Tibial artery (tissue), 4 donors: ENCODE data around the gene AGGF1.

Experiments used
- DNase-seq, 2 donors: peaks; one replicate each; pipeline ENCODE4 v3.0.0-alpha.2; 2019
- H3K27ac ChIP-seq, 2 donors: fragments of 200-600 bp; sonication (generic) in 1 of 2; 1 replicate in 1 of 2; 2 replicates in 1 of 2; pipeline ENCODE4 v1.5.1; 2018 to 2019; ENCODE audit warnings: mild to moderate bottlenecking in 1 of 2
- H3K27me3 ChIP-seq, 2 donors: fragments of 200-600 bp; sonication (generic) in 1 of 2; one replicate each; pipeline versions ENCODE4 v1.5.1 to v1.6.0; 2016 to 2019
- H3K36me3 ChIP-seq, 3 donors: fragments of 200-600 bp; sonication (generic) in 2 of 3; one replicate each; pipeline ENCODE4 v1.5.1; 2016 to 2019; ENCODE audit warnings: mild to moderate bottlenecking in 2 of 3
- H3K4me1 ChIP-seq, 4 donors: fragments of 200-600 bp; sonication (generic) in 2 of 4; 1 replicate in 3 of 4; 2 replicates in 1 of 4; pipeline ENCODE4 v1.5.1; 2016 to 2019
- H3K4me3 ChIP-seq, 2 donors: fragments of 200-600 bp; sonication (generic) in 1 of 2; 1 replicate in 1 of 2; 2 replicates in 1 of 2; pipeline ENCODE4 v1.5.1; 2018 to 2019; ENCODE audit warnings: mild to moderate bottlenecking in 2 of 2
- H3K9me3 ChIP-seq, 3 donors: fragments of 200-600 bp; sonication (generic) in 1 of 3; one replicate each; pipeline ENCODE4 v1.5.1; 2016 to 2019
- CTCF ChIP-seq, 2 experiments: fragments of 200-600 bp in 1 of 2; fragments of 450-650 bp in 1 of 2; IDR thresholded peaks; one replicate each; pipeline ENCODE4 v1.5.1; 2017 to 2019; ENCODE audit warnings: antibody characterized with exemption in 2 of 2, mild to moderate bottlenecking in 1 of 2, moderate library complexity in 1 of 2
- intact Hi-C: fragments of 100-400 bp; cut with DNase I; formaldehyde crosslinking; loops from one replicate; pipeline ENCODE4 v1.15.0; 2023; ENCODE audit warnings: low total_unique reads

The AGGF1 gene

GRCh38 chr5:77064040-77064439 is 33.8 kb downstream of the AGGF1 start:
- no peak for TF ChIP-seq CTCF (IDR thresholded peaks at IDR 0.05)
- Histone ChIP-seq H3K4me3 (no peak overlapping the region), H3K9me3 (no peaks in the 10 kb centered on the region), H3K27ac (no peak overlapping the region), H3K36me3 (peaks cover 47 to 74% (median 47%) of the 10 kb centered on the region in 3 donors), H3K4me1 (no peaks in the 10 kb centered on the region), H3K27me3 (no peaks in the 10 kb centered on the region)
- no peak for DNase-seq
- intact Hi-C loops: no loop called here

- Histone ChIP-seq H3K27me3 (no peaks in the 10 kb centered on the region), H3K27ac (no peak overlapping the region), H3K9me3 (no peaks in the 10 kb centered on the region), H3K36me3 (peaks cover 35 to 64% (median 36%) of the 10 kb centered on the region in 3 donors), H3K4me1 (no peaks in the 10 kb centered on the region), H3K4me3 (no peak overlapping the region)
- intact Hi-C loops: no loop called here
- no peak for DNase-seq
- no peak for TF ChIP-seq CTCF (IDR thresholded peaks at IDR 0.05)
These were observed 35.1 kb downstream of the AGGF1 start for GRCh38 chr5:77065256-77065655.

- Histone ChIP-seq H3K36me3 (peaks cover 26 to 64% (median 26%) of the 10 kb centered on the region in 3 donors), H3K4me3 (no peak overlapping the region), H3K9me3 (no peaks in the 10 kb centered on the region), H3K27me3 (no peaks in the 10 kb centered on the region), H3K27ac (no peak overlapping the region), H3K4me1 (no peaks in the 10 kb centered on the region)
- no peak for DNase-seq
- TF ChIP-seq CTCF (IDR thresholded peaks at IDR 0.05): no peak
- intact Hi-C loops: no loop called here
These were observed 36.0 kb downstream of the AGGF1 start for GRCh38 chr5:77066184-77066583.

GRCh38 chr5:77066823-77067442 is 36.7 kb downstream of the AGGF1 start:
- DNase-seq: peak in 1 of 2 donors; percentile 42
- intact Hi-C loops: no loop called here
- Histone ChIP-seq H3K36me3 (peaks cover 18 to 56% (median 19%) of the 10 kb centered on the region in 3 donors), H3K4me1 (no peaks in the 10 kb centered on the region), H3K9me3 (no peaks in the 10 kb centered on the region), H3K27ac (no peak overlapping the region), H3K4me3 (no peak overlapping the region), H3K27me3 (no peaks in the 10 kb centered on the region)
- no peak for TF ChIP-seq CTCF (IDR thresholded peaks at IDR 0.05)

- H3K4me1 ChIP-seq: peaks cover 0 to 13% (median 6%) of the 10 kb centered on the region in 4 donors
- no peak overlapping the region for H3K27ac ChIP-seq
- TF ChIP-seq CTCF (IDR thresholded peaks at IDR 0.05): no peak
- no peaks in the 10 kb centered on the region for H3K9me3 ChIP-seq
- intact Hi-C loops: no loop called here
- no peak for DNase-seq
- H3K36me3 ChIP-seq: peaks cover 0 to 5% (median 0%) of the 10 kb centered on the region in 3 donors
- no peaks in the 10 kb centered on the region for H3K27me3 ChIP-seq
- H3K4me3 ChIP-seq: no peak overlapping the region
These were observed 43.5 kb downstream of the AGGF1 start for GRCh38 chr5:77073667-77074066.
